SU-DHL-6 (cell line): ENCODE results near the gene MAP3K1.

Experiments
- CTCF ChIP-seq: fragments of 200-600 bp; sonication (generic); IDR thresholded peaks from one replicate; pipeline ENCODE4 v1.5.1; 2017; ENCODE audit warnings: antibody characterized with exemption, mild to moderate bottlenecking, low read length, moderate library complexity; ENCODE audit not compliant: insufficient read depth, poor library complexity, severe bottlenecking
- EZH2phosphoT487 ChIP-seq: fragments of 200-600 bp; sonication (generic), shearing (Covaris generic); conservative IDR thresholded peaks from 2 replicates; pipeline ENCODE4 v1.6.1; 2018; ENCODE audit warnings: mild to moderate bottlenecking, antibody characterized with exemption, low read length, moderate library complexity, mixed read lengths

DNA sequence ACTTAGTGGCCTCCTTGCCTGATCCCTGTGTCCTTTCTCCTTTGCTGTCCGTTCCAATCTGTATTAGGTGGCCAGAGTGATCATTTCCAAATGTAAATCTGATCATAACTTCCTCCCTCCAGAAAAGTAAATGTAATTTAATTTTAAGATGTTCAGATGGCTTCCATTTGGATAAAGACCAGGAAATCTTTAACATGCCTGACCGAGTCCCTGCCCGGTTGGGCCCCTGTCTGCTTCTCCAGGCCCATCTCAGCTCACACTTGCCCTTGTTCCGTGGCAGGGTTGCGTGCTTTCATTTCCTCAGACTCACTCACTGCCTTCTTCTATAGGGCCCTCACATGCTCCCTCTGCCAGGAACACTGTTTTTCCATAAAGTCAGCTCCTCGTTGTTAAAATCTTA, 7.6 kb downstream of the MAP3K1 start:
- TF ChIP-seq CTCF, result no peak
- TF ChIP-seq EZH2phosphoT487, result no peak
